ENCODE data around the gene TMCC1.
"Not testable (repeated sequence)": the region's sequence is repeated elsewhere in the genome, so short reads cannot be mapped to it uniquely, and the experiment has no call there.

TMCC1 gene

GRCh38 chr3:129893581-129894070 lies at the start of gene TMCC1:
TSS of gene TMCC1 (minus strand) at chr3:129893711.
- peak; percentile 88 for DNase-seq

GRCh38 chr3:129943020-129943419 lies 49.5 kb upstream of the TMCC1 start:
- DNase-seq = no peak

- peak; percentile 10 for DNase-seq
Observed at GRCh38 chr3:129942296-129942695, 48.8 kb upstream of the TMCC1 start.

- no peak for DNase-seq
Observed at GRCh38 chr3:129940086-129940485, 46.6 kb upstream of the TMCC1 start.

GRCh38 chr3:129938140-129938930 lies 44.8 kb upstream of the TMCC1 start:
- no peak for DNase-seq

GRCh38 chr3:129937717-129938116 lies 44.2 kb upstream of the TMCC1 start:
- no peak for DNase-seq

GRCh38 chr3:129936757-129937156 lies 43.2 kb upstream of the TMCC1 start:
- no peak for DNase-seq

- DNase-seq = no peak
Observed at GRCh38 chr3:129934234-129935123, 41.0 kb upstream of the TMCC1 start.

GRCh38 chr3:129933471-129933870 lies 40.0 kb upstream of the TMCC1 start:
- no peak for DNase-seq

- no peak for DNase-seq
Observed at GRCh38 chr3:129929383-129929782, 35.9 kb upstream of the TMCC1 start.

GRCh38 chr3:129927072-129927471 lies 33.6 kb upstream of the TMCC1 start:
- DNase-seq = no peak

- DNase-seq = no peak
Observed at GRCh38 chr3:129919806-129920205, 26.3 kb upstream of the TMCC1 start.

- no peak for DNase-seq
Observed at GRCh38 chr3:129919357-129919756, 25.8 kb upstream of the TMCC1 start.

GRCh38 chr3:129918461-129918860 lies 24.9 kb upstream of the TMCC1 start:
- no peak for DNase-seq

- no peak for DNase-seq
Observed at GRCh38 chr3:129917423-129918007, 24.0 kb upstream of the TMCC1 start.

- DNase-seq = no peak
Observed at GRCh38 chr3:129913618-129914017, 20.1 kb upstream of the TMCC1 start.

- DNase-seq = no peak
Observed at GRCh38 chr3:129911261-129911861, 17.9 kb upstream of the TMCC1 start.

- DNase-seq = not testable (repeated sequence)
Observed at GRCh38 chr3:129909235-129909634, 15.7 kb upstream of the TMCC1 start.

GRCh38 chr3:129908417-129908816 lies 14.9 kb upstream of the TMCC1 start:
- no peak for DNase-seq

- not testable (repeated sequence) for DNase-seq
Observed at GRCh38 chr3:129901272-129901671, 7.8 kb upstream of the TMCC1 start.

- DNase-seq = no peak
Observed at GRCh38 chr3:129897026-129897425, 3.5 kb upstream of the TMCC1 start.

GRCh38 chr3:129892857-129893580 lies 492 bp downstream of the TMCC1 start:
- DNase-seq = peak; percentile 75

Measured in NCI-H526 treated with DMSO at 0.1 percent for 48 hours (cell line).